ENCODE measurements around the gene RIPPLY2.

- no peak for TF ChIP-seq CTCF (IDR thresholded peaks at IDR 0.05)
- TF ChIP-seq POLR2A (IDR thresholded peaks at IDR 0.05), result no peak
Observed at GRCh38 chr6:83804886-83805285, 48.3 kb upstream of the RIPPLY2 start.
